GM12878 (cell line): ENCODE measurements around the gene BMPR1B. TPM values are rescaled to one million over a fixed set of nuclear protein-coding genes. Genes with fewer than 3 reads are reported as not detected.

Experiments used
- ATAC-seq: fragments of 200-7000 bp; cut with Tn5 transposase; 3 replicates; pipeline ENCODE4 v1.9.1; 2020; ENCODE audit warnings: mild to moderate bottlenecking, moderate library complexity
- BruUV-seq: library from RNA; stranded (reverse); fragments of 400-500 nt; replicated peaks from 2 replicates; lab custom pipeline; 2021; lab: Mats Ljungman, UMichigan
- CTCF ChIA-PET: fragments of 300-600 bp; sonication (Branson Sonifier 250); formaldehyde crosslinking; extraction: SDS; loops from one replicate; lab custom pipeline; 2021; ENCODE audit warnings: inconsistent platforms; lab: Yijun Ruan, JAX
- POLR2A ChIA-PET: fragments of 350-600 bp; formaldehyde crosslinking; extraction: SDS; loops from one replicate; lab custom pipeline; 2021; ENCODE audit warnings: inconsistent platforms; lab: Charles Lee
- RAD21 ChIA-PET: fragments of 300-600 bp; sonication (Branson Sonifier 250); formaldehyde crosslinking; loops from one replicate; lab custom pipeline; 2023; ENCODE audit warnings: antibody characterized with exemption; ENCODE audit not compliant: unreplicated experiment; lab: Charles Lee
- SMC1A ChIA-PET: fragments of 300-600 bp; sonication (Branson Sonifier 250); formaldehyde crosslinking; loops from one replicate; lab custom pipeline; 2023; ENCODE audit not compliant: unreplicated experiment, uncharacterized antibody; lab: Charles Lee
- DNase-seq: peaks from one replicate; pipeline ENCODE4 v3.0.0-alpha.2; 2011; ENCODE audit warnings: low read depth, low spot score
- FAIRE-seq: peaks from 3 replicates; lab custom pipeline; 2011; peaks lifted over from hg19 to GRCh38; lab: Jason Lieb, UNC
- H2AFZ ChIP-seq: 2 replicates; pipeline ENCODE4 v1.6.0; 2011; ENCODE audit warnings: low read depth, low read length, control low read depth; ENCODE audit not compliant: control insufficient read depth
- H3K27ac ChIP-seq: 2 replicates; pipeline ENCODE4 v1.5.1; 2011; ENCODE audit warnings: control low read depth; ENCODE audit not compliant: control insufficient read depth, insufficient read depth
- H3K27me3 ChIP-seq, 2 experiments: replicated peaks in 1 of 2; 2 replicates each; pipeline versions ENCODE4 v1.6.0 to v1.6.1; 2011; ENCODE audit warnings: low read length in 1 of 2; ENCODE audit not compliant: control insufficient read depth in 2 of 2, insufficient read depth in 2 of 2
- H3K36me3 ChIP-seq, 2 experiments: 2 replicates each; pipeline ENCODE4 v1.5.1; 2011; ENCODE audit warnings: low read length in 1 of 2; ENCODE audit not compliant: control insufficient read depth in 2 of 2, insufficient read depth in 2 of 2
- H3K4me1 ChIP-seq: 2 replicates; pipeline ENCODE4 v1.6.1; 2011; ENCODE audit warnings: mild to moderate bottlenecking, low read length, moderate library complexity, mixed read lengths; ENCODE audit not compliant: control insufficient read depth, insufficient read depth
- H3K4me2 ChIP-seq: 2 replicates; pipeline ENCODE4 v1.6.0; 2011; ENCODE audit warnings: control low read depth; ENCODE audit not compliant: control insufficient read depth, insufficient read depth
- H3K4me3 ChIP-seq: fragments of 200-600 bp; sonication (generic); 2 replicates; pipeline ENCODE4 v1.5.1; 2016
- H3K79me2 ChIP-seq: 2 replicates; pipeline ENCODE4 v1.6.0; 2011; ENCODE audit warnings: low read length; ENCODE audit not compliant: control insufficient read depth, insufficient read depth
- H3K9ac ChIP-seq: 2 replicates; pipeline ENCODE4 v1.8.0; 2011; ENCODE audit warnings: low read length, control low read depth, mixed read lengths; ENCODE audit not compliant: control insufficient read depth, insufficient read depth
- H3K9me3 ChIP-seq: replicated peaks from 3 replicates; pipeline ENCODE4 v1.5.1; 2011; ENCODE audit warnings: mild to moderate bottlenecking, low read length; ENCODE audit not compliant: control insufficient read depth, insufficient read depth
- H4K20me1 ChIP-seq: 2 replicates; pipeline ENCODE4 v1.6.0; 2011; ENCODE audit not compliant: control insufficient read depth, insufficient read depth
- BCL11A ChIP-seq: IDR thresholded peaks from 2 replicates; pipeline ENCODE4 v1.6.1; 2011; ENCODE audit warnings: low read depth, low read length
- BMI1 ChIP-seq: fragments of 450-650 bp; IDR thresholded peaks from 2 replicates; pipeline ENCODE4 v1.6.1; 2016; ENCODE audit warnings: mild to moderate bottlenecking, moderate library complexity, borderline replicate concordance
- BRCA1 ChIP-seq: IDR thresholded peaks from 2 replicates; pipeline ENCODE4 v1.6.1; 2011; ENCODE audit warnings: low read depth, low read length, improper control_type of control experiment
- CREM ChIP-seq: IDR thresholded peaks from 2 replicates; pipeline ENCODE4 v1.6.1; 2014; ENCODE audit warnings: antibody characterized with exemption, low read depth
- NR2C1 ChIP-seq: fragments of 450-650 bp; IDR thresholded peaks from 2 replicates; pipeline ENCODE4 v1.6.1; 2017; ENCODE audit warnings: antibody characterized with exemption, mild to moderate bottlenecking, moderate library complexity
- RELA ChIP-seq: fragments of 450-650 bp; IDR thresholded peaks from 2 replicates; pipeline ENCODE4 v1.8.0; 2014; ENCODE audit warnings: borderline replicate concordance; ENCODE audit not compliant: partially characterized antibody
- WGBS: methylation state at CpG from one replicate; pipeline ENCODE4 v1.1.6; 2016; ENCODE audit warnings: low lambda C conversion rate; ENCODE audit not compliant: insufficient replicate concordance, insufficient coverage; ENCODE audit errors: missing lambda C conversion rate; 5-methylcytosine and 5-hydroxymethylcytosine counted together
- in situ Hi-C: fragments of 300-500 bp; cut with MboI; formaldehyde crosslinking; loops from 9 replicates; pipeline ENCODE4 v1.14.3; 2018; ENCODE audit warnings: mixed read lengths
- intact Hi-C: fragments of 100-400 bp; cut with micrococcal nuclease; formaldehyde crosslinking; loops from one replicate; pipeline ENCODE4 v1.14.2; 2022; ENCODE audit not compliant: unreplicated experiment
- polyA plus RNA-seq, 11 experiments: library from polyadenylated mRNA; depleted of rRNA in 4 of 11; unstranded in 6 of 11; stranded (reverse) in 5 of 11; fragments of >200 nt; fragmentation: Nextera tagmentation in 4 of 11; fragmentation: Illumina TruSeq in 1 of 11; extraction: Ambion mirVana in 4 of 11; extraction: Trizol in 1 of 11; gene quantifications; 1 replicate in 1 of 11; 2 replicates in 10 of 11; pipeline versions ENCODE4 v1.2.1 to v1.2.3, GENCODE V29; 2011 to 2016; ENCODE audit warnings: inconsistent platforms in 2 of 11, missing spikeins in 2 of 11, low read depth in 1 of 11
- total RNA-seq, 4 experiments: library from RNA; depleted of rRNA in 3 of 4; stranded (reverse); fragments of >200 nt in 3 of 4; fragmentation: Illumina TruSeq in 1 of 4; extraction: Trizol in 1 of 4; gene quantifications; 2 replicates each; pipeline versions ENCODE4 v1.2.1 to v1.2.3, GENCODE V29; 2013 to 2021
- TF ChIP-seq, protein P1 (sequence below): fragments of 150-350 bp; IDR thresholded peaks from 2 replicates; pipeline ENCODE4 v1.6.1; 2016; ENCODE audit warnings: low read depth, low read length

BMPR1B gene
- total and polyA plus RNA-seq, 10 of the 15 experiments (the other 5 are each of a cell fraction or from before 2014, with no cell fraction given): not detected

DNA sequence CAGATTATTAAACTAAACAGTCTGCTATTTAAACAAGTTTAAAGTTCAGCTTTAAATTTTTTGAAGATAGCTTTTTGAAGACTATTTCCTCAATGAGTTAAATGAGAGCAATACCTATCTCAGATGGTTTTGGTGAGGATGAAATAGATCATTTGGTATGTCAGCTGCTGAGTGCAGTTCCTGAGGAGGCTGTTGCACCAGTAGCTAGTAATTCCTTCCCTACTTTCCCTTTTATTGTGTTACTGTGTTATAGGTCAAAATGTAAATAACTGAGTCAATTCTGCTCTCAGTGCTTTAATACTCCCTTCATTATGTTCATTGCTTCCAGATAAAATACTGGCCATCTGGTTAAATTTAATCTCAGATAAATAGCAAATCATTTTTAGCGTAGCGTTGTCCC lies 48.6 kb downstream of the BMPR1B start:
- POLR2A ChIA-PET: no interaction called here
- ATAC-seq: no peak
- H4K20me1 ChIP-seq: no peaks in the 10 kb centered on the region
- no peak for TF ChIP-seq NR2C1
- TF ChIP-seq BMI1: no peak
- no peak for TF ChIP-seq CREM
- no peak for TF ChIP-seq BRCA1
- TF ChIP-seq, protein P1, sequence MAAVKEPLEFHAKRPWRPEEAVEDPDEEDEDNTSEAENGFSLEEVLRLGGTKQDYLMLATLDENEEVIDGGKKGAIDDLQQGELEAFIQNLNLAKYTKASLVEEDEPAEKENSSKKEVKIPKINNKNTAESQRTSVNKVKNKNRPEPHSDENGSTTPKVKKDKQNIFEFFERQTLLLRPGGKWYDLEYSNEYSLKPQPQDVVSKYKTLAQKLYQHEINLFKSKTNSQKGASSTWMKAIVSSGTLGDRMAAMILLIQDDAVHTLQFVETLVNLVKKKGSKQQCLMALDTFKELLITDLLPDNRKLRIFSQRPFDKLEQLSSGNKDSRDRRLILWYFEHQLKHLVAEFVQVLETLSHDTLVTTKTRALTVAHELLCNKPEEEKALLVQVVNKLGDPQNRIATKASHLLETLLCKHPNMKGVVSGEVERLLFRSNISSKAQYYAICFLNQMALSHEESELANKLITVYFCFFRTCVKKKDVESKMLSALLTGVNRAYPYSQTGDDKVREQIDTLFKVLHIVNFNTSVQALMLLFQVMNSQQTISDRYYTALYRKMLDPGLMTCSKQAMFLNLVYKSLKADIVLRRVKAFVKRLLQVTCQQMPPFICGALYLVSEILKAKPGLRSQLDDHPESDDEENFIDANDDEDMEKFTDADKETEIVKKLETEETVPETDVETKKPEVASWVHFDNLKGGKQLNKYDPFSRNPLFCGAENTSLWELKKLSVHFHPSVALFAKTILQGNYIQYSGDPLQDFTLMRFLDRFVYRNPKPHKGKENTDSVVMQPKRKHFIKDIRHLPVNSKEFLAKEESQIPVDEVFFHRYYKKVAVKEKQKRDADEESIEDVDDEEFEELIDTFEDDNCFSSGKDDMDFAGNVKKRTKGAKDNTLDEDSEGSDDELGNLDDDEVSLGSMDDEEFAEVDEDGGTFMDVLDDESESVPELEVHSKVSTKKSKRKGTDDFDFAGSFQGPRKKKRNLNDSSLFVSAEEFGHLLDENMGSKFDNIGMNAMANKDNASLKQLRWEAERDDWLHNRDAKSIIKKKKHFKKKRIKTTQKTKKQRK: no peak
- TF ChIP-seq RELA: no peak
- TF ChIP-seq BCL11A: no peak
- TF ChIP-seq, all 136 proteins: peak for 0
- FAIRE-seq (no peak), DNase-seq (no peak)
- WGBS: 93% methylated on average over 2 of the region's 2 CpGs
- H3K27me3 ChIP-seq: no peaks in the 10 kb centered on the region
- in situ Hi-C loops (no loop called here), intact Hi-C loops (no loop called here)
- H3K27ac ChIP-seq: no peak overlapping the region
- no peak overlapping the region for H3K4me2 ChIP-seq
- BruUV-seq: no TSS peak
- no peaks in the 10 kb centered on the region for H3K9me3 ChIP-seq
- H2AFZ ChIP-seq: no peak overlapping the region
- no peak overlapping the region for H3K4me3 ChIP-seq
- ChIA-PET CTCF (interaction anchor here (0.7 kb wide), 1 partner anchor 79 kb away, joined by 3 read pairs; no protein-coding TSS in a partner anchor), RAD21 (no interaction called here), SMC1A (interaction anchor here (1.1 kb wide), 1 partner anchor 23 kb away, joined by 5 read pairs; no protein-coding TSS in a partner anchor)
- no peaks in the 10 kb centered on the region for H3K4me1 ChIP-seq
- no peaks in the 10 kb centered on the region for H3K79me2 ChIP-seq
- H3K36me3 ChIP-seq: no peaks in the 10 kb centered on the region
- no peak overlapping the region for H3K9ac ChIP-seq
